ENCODE results near the gene CFTR.

GRCh38 chr7:117621075-117621618, 141.3 kb downstream of the CFTR start:
- TF ChIP-seq, protein P1, sequence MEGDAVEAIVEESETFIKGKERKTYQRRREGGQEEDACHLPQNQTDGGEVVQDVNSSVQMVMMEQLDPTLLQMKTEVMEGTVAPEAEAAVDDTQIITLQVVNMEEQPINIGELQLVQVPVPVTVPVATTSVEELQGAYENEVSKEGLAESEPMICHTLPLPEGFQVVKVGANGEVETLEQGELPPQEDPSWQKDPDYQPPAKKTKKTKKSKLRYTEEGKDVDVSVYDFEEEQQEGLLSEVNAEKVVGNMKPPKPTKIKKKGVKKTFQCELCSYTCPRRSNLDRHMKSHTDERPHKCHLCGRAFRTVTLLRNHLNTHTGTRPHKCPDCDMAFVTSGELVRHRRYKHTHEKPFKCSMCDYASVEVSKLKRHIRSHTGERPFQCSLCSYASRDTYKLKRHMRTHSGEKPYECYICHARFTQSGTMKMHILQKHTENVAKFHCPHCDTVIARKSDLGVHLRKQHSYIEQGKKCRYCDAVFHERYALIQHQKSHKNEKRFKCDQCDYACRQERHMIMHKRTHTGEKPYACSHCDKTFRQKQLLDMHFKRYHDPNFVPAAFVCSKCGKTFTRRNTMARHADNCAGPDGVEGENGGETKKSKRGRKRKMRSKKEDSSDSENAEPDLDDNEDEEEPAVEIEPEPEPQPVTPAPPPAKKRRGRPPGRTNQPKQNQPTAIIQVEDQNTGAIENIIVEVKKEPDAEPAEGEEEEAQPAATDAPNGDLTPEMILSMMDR (IDR thresholded peaks at IDR 0.05 in 4 of 5, conservative IDR thresholded peaks at IDR 0.05 in 1 of 5), result no peak
- no peak for TF ChIP-seq POLR2A (IDR thresholded peaks at IDR 0.05)

All from gastrocnemius medialis (tissue), 4 donors.